ENCODE data around the gene CADPS2. TPM values are rescaled to one million over a fixed set of nuclear protein-coding genes. Genes with fewer than 3 reads are reported as not detected.

The CADPS2 gene
- total RNA-seq, 1 donor from 2014 or later = 27.8 TPM

DNA sequence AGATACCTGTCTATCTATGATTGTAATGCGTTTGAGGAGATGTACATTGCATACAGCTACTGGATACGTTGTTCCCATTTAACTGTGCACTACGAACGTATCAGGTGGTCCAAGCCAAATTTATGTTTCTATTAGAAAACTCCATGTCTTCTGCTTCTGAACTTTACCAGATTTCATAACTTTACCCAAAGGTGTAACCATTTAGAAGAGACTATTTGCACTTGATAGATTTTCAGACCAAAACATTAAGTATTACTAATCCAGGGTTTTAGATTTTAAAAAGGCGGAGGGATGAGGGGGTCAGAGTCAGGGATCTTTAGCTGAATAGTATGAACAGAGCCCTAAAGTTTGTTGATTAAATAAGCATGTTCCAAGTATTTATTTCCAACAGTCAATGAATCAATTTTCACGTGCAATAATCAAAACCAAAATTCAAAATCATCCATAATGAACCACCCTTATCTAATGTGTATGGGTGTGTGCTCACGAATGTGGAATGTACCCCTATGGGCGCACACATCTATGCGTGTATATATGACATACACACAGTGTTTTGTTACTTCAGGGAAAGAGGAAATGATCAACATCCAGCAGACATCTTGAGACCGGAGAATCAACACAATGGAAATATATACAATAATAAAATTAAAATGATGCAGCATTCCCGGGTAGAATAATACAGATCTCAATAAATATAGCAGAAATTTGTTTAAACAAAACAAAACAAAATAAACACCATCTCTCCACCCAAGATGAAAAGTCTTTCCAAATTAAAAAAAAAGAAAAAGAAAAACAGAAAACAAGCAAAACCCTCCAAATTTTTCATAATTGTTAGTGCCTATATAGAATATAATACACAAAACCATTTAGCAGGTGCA lies 585.1 kb downstream of the CADPS2 start:
- no peak overlapping the region for H3K4me3 Mint-ChIP-seq (ENCODE audit: unreplicated experiment)
- H3K4me1 Mint-ChIP-seq (ENCODE audit: unreplicated experiment) = peaks cover 34% of the 10 kb centered on the region
- H3K27ac Mint-ChIP-seq (ENCODE audit: unreplicated experiment) = no peak overlapping the region
- H3K36me3 Mint-ChIP-seq (ENCODE audit: low read depth, unreplicated experiment) = peaks cover 9% of the 10 kb centered on the region
- H3K9me3 Mint-ChIP-seq (ENCODE audit: unreplicated experiment) = no peaks in the 10 kb centered on the region
- peaks cover 32% of the 10 kb centered on the region for H3K27me3 Mint-ChIP-seq (ENCODE audit: unreplicated experiment)
- DNase-seq (ENCODE audit: low spot score) = no peak
- TF ChIP-seq, protein P1, sequence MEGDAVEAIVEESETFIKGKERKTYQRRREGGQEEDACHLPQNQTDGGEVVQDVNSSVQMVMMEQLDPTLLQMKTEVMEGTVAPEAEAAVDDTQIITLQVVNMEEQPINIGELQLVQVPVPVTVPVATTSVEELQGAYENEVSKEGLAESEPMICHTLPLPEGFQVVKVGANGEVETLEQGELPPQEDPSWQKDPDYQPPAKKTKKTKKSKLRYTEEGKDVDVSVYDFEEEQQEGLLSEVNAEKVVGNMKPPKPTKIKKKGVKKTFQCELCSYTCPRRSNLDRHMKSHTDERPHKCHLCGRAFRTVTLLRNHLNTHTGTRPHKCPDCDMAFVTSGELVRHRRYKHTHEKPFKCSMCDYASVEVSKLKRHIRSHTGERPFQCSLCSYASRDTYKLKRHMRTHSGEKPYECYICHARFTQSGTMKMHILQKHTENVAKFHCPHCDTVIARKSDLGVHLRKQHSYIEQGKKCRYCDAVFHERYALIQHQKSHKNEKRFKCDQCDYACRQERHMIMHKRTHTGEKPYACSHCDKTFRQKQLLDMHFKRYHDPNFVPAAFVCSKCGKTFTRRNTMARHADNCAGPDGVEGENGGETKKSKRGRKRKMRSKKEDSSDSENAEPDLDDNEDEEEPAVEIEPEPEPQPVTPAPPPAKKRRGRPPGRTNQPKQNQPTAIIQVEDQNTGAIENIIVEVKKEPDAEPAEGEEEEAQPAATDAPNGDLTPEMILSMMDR (IDR thresholded peaks at IDR 0.05; ENCODE audit: unreplicated experiment) = no peak

DNA sequence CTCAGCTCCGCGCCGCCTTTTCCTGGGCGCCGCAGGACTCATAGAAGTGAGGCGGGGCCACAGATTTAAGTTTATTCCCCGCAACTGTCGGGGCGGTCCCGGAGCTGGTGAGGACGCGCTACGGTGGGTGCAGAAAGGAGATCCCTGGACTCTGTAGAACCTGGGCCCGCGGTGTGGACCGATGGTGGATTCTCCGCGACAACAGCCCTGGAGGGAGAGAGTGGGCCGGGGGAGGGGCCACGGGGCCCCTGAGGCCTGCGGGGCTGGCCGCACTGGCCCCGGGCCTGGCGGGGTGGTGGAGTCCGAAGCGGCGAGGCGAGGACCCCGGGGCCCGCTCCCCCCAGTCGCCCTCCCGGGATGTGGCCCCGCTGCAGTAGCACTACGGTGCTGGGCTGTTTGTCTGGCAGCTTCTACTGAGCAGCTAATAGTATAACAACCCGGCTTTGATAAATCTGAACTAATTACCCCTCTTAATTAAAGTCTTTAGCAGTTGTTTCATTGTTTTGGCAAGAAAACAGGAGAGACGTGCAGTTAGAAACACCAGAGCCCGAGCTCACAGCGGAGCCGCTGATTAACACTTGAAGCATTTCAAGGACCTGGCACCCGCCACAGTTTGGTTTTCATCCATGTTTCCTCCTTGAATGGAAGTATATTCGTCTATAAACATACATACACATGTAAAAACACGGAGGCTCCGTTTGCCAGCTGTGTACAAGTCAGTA lies 585.9 kb downstream of the CADPS2 start:
- Mint-ChIP-seq H3K27ac (ENCODE audit: unreplicated experiment) (no peak overlapping the region), H3K27me3 (ENCODE audit: unreplicated experiment) (peaks cover 25% of the 10 kb centered on the region), H3K9me3 (ENCODE audit: unreplicated experiment) (no peaks in the 10 kb centered on the region), H3K4me1 (ENCODE audit: unreplicated experiment) (peaks cover 26% of the 10 kb centered on the region), H3K4me3 (ENCODE audit: unreplicated experiment) (peak overlapping the region; percentile 79), H3K36me3 (ENCODE audit: low read depth, unreplicated experiment) (peaks cover 9% of the 10 kb centered on the region)
- TF ChIP-seq, protein P1 (IDR thresholded peaks at IDR 0.05; ENCODE audit: unreplicated experiment) = no peak
- no peak for DNase-seq (ENCODE audit: low spot score)

DNA sequence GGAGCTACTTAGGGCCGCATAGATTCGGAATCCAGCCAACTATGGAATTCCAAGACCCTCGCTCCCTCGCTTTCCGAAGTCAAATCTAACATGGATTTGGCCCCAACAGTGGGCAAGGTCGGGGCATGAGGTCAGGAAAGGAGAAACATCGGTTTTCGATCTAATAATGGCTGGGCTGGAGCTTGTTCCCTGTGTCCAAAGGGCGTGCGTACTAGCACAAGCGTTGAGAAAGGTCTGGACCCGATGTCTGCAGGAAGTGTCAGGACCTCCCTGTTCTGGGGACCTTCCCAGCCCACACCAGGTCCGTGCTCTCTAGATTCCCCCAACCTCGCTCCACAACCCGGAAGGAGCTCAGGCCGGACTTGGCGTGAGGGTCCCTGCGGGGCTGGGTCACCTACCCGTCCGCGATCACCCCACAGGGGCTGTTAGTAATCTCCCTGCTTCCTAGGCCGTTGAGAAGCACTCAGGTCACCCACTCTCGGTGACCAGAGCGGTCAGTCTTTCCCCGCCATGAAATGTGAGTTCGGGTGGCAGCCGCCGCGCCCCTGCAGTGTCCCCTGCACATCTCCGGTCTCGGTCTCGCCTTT lies 586.5 kb downstream of the CADPS2 start:
- peaks cover 9% of the 10 kb centered on the region for H3K36me3 Mint-ChIP-seq (ENCODE audit: low read depth, unreplicated experiment)
- no peak overlapping the region for H3K27ac Mint-ChIP-seq (ENCODE audit: unreplicated experiment)
- H3K4me1 Mint-ChIP-seq (ENCODE audit: unreplicated experiment) = peaks cover 22% of the 10 kb centered on the region
- peak overlapping the region; percentile 78 for H3K4me3 Mint-ChIP-seq (ENCODE audit: unreplicated experiment)
- peaks cover 23% of the 10 kb centered on the region for H3K27me3 Mint-ChIP-seq (ENCODE audit: unreplicated experiment)
- H3K9me3 Mint-ChIP-seq (ENCODE audit: unreplicated experiment) = no peaks in the 10 kb centered on the region
- TF ChIP-seq, protein P1 (IDR thresholded peaks at IDR 0.05; ENCODE audit: unreplicated experiment) = no peak
- no peak for DNase-seq (ENCODE audit: low spot score)

DNA sequence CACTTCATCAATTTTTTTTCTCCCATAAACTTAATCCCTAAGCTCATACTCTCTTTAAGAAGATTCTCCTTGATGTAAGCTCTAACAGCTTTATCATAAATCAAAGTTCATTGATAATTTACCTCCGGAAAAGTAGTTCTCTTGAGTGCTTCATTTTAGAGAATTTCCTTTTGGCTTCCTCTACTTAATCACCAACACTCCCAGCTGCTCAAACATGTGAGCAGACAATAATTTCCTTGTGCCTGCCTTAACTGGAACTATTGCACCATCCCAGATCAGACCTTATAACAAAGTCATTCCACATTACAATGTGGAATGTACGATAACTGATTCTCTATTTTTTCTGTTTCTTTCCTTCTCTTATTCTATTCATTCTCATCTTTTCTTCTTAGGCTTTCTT lies 587.6 kb downstream of the CADPS2 start:
- TF ChIP-seq, protein P1 (IDR thresholded peaks at IDR 0.05; ENCODE audit: unreplicated experiment) = no peak
- H3K27ac Mint-ChIP-seq (ENCODE audit: unreplicated experiment) = no peak overlapping the region
- H3K27me3 Mint-ChIP-seq (ENCODE audit: unreplicated experiment) = peaks cover 20% of the 10 kb centered on the region
- no peak overlapping the region for H3K4me3 Mint-ChIP-seq (ENCODE audit: unreplicated experiment)
- H3K9me3 Mint-ChIP-seq (ENCODE audit: unreplicated experiment) = no peaks in the 10 kb centered on the region
- peaks cover 17% of the 10 kb centered on the region for H3K4me1 Mint-ChIP-seq (ENCODE audit: unreplicated experiment)
- no peak for DNase-seq (ENCODE audit: low spot score)
- H3K36me3 Mint-ChIP-seq (ENCODE audit: low read depth, unreplicated experiment) = peaks cover 9% of the 10 kb centered on the region
